Activated naive CD8-positive, alpha-beta T cell treated with anti-CD3 and anti-CD28 coated beads, Interleukin-2, amount 50 U/mL, for 16 hours (primary cell): ENCODE results near the gene ROGDI.
"Not testable (repeated sequence)": the region's sequence is repeated elsewhere in the genome, so short reads cannot be mapped to it uniquely, and the experiment has no call there.

ENCODE experiments used
- DNase-seq: peaks from one replicate; pipeline ENCODE4 v3.0.0-alpha.2; 2020; ENCODE audit warnings: low read depth, low spot score

The ROGDI gene

DNA sequence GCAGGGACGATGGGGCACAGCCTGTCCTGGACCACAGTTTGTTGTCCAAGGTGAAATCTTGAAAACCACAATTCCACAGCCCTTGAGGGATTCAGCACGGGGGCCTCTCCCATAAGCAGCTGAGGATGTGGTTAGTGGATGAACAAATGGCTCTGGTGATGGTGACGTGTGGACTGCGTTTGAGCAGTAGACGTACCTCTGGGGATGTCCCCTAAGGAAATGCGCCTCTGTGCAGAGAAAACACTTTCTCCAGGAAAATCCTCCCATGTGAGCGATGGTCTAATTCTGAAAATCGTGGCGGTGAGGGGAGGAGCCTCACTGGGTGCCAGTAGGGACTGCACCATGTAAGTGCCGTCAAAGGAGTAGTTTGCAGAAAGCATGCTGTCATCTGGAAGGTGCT is 11.6 kb downstream of the ROGDI start:
- no peak for DNase-seq

DNA sequence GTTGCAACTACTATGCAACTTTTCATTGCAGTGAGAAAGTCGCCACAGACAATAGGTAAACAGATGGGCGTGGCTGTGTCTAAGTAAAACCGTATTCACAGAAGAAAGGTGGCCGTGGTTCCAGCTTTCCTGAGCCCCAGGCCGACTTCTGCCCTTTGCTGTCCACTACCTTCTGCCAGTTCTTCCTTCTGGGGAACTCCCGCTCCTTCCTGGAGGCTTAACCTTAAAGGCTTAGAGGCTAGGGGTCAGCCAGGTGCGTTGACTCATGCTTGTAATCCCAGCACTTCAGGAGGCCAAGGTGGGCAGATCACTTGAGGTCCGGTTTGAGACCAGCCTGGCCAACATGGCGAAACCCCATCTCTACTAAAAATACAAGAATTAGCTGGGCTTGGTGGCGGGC is 12.2 kb downstream of the ROGDI start:
- DNase-seq = no peak

DNA sequence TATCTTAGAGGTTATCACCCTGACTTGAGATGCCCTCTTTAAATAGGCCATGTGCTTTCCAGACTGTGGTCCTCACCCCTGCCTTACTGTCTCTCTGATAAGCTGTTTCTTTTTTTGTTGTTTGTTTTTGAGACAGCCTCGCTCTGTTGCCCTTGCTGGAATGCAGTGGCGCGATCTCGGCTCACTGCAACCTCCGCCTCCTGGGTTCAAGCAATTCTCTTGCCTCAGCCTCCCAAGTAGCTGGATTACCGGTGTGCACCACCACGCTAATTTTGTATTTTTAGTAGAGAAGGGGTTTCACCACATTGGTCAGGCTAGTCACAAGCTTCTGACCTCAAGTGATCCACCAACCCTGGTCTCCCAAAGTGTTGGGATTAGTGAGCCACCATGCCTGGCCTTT is 13.5 kb downstream of the ROGDI start:
- DNase-seq = no peak

DNA sequence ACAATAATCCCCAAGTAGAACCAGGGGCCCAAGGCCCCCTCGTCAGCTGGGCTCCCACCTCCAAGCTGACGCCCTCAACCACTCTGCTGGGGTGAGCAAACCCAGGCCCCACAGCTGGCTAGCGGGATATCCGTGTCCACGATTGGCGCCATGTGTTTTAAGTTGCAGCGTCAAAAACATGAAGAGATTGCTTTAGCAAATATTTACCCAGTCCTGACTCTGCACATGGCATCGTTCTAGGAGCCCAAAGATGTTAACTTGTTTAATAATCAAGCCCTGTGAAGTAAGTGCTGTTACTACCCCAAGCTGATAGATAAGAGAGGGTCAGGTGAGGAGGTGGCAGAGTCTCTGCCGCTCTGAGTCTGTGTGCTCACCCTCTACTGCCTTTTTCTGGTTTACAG is 13.9 kb downstream of the ROGDI start:
- DNase-seq = no peak

DNA sequence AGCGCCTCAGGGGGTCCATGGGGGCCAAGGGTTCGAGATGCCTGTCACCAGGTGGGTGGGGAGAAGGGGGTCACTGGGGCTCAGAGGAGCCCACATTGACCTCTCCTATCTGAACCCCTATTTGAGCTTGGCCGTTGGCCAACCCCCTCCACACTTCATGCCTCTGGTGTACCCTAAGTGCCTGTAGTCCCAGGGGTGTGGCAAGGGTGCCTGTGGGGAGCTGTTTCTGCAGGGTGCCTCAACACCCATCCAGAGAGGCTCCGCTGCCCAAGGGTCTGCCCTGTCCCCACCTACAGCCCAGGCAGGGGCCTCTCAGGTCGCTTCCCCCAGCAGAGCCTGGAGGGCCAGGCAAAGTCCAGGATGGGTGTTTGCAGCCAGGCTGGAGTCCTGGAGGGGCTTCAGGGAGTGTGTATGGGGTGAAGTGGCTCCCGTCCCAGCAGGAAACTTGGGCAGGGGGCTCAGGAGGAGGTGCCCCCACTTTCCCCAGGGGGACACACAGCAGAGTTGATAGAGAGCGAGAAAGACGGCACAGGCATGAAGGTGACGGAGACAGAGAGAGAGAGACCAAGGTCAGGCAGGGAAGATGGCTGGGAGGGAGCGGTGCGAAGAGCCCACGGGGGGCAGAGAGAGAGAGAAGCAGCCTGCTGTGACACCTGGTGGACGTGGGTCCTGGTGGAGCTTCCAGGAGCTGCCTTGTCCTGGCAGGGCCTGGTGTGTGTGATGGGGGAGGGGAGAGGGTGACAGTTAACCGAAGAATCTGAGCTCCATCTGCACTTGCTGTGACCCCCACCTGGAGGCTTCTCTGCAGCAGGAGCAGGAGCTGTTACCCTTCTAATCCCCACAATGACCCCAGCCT is 14.6 kb downstream of the ROGDI start, which contains the start of gene SEPTIN12:
Gene SEPTIN12 (minus strand): TSS at position 719 of the 856 bp plus-strand sequence. CDS start 700 bp downstream, at position 19.
- no peak for DNase-seq

DNA sequence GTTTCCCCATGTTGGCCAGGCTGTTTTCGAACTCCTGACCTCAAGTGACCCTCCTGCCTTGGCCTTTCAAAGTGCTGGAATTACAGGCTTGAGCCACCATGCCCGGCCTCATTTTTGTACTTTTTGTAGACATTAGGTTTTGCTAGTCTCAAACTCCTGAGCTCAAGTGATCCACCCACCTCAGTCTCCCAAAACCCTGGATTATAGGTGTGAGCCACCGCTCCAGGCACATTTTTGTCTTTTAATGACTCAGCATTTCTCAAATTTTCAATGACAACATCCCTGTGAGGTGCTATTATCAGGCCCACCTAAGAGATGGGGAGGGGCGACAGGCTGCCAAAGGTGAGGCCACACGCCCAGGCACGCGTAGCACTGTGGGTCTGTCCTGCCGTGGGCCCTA is 15.4 kb downstream of the ROGDI start:
- no peak for DNase-seq

DNA sequence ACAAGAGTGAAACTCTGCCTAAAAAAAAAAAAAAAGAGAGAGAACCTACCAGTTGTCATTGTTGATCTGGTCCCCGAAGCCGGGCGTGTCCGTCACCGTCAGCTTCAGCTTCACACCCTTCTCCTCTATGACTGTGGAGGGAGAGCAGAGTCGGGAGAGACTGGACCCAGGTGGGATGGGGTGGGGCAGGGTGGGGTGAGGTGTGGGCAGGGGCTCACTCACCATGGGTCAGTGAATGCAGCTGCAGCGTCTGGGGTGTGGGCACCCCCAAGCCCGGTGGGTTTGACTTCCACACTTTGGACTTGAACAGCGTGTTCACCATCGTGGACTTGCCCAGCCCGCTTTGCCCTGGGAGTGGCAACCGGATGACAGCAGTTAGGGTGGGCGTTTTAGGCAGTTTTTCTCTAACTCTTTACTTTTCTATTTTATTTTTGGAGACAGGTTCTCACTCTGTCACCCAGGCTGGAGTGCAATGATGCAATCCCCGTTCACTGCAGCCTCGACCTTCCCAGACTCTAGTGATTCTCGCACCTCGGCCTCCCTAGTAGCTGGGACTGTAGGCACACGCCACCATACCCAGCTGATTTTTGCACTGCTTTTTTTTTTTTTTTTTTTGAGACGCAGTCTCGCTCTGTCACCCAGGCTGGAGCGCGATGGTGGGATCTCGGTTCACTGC is 16.5 kb downstream of the ROGDI start:
- DNase-seq = no peak

DNA sequence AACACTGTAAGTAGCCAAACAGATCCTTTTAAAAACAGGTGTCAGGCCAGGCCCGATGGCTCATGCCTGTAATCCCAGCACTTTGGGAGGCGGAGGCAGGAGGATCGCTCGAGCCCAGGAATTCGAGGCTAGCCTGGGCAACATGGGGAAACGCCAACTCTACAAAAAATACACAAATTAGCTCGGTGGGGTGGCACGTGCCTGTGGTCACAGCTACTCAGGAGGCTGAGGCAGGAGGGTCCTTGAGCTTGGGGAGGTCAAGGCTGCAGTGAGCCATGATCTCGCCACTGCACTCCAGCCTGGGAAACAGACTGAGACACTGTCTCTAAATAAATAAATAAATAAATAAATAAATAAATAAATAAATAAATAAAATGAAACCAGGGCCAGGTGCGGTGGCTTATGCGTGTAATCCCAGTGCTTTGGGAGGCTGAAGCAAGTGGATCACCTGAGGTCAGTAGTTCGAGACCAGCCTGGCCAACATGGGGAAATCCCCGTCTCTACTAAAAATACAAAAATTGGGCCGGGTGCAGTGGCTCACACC is 17.9 kb downstream of the ROGDI start:
- not testable (repeated sequence) for DNase-seq

DNA sequence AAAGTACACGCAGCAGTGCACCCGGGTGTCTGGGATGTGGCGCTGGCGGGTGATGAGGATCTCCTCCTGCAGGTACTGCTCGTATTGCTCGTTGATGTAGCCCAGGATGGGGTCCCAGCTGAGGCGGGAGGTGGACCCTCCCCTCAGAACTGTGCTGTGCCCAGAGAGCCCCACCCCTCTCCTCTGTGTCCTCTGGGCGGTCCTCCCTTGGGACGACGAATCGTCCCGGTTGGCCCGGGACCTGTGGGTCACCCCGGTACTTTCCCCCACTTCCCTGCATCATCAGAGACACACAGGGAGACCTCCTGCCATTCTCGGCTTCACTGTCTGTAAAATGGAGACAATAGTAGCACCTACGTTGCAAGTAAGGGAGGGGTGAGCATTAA is 18.5 kb downstream of the ROGDI start:
- DNase-seq = no peak

DNA sequence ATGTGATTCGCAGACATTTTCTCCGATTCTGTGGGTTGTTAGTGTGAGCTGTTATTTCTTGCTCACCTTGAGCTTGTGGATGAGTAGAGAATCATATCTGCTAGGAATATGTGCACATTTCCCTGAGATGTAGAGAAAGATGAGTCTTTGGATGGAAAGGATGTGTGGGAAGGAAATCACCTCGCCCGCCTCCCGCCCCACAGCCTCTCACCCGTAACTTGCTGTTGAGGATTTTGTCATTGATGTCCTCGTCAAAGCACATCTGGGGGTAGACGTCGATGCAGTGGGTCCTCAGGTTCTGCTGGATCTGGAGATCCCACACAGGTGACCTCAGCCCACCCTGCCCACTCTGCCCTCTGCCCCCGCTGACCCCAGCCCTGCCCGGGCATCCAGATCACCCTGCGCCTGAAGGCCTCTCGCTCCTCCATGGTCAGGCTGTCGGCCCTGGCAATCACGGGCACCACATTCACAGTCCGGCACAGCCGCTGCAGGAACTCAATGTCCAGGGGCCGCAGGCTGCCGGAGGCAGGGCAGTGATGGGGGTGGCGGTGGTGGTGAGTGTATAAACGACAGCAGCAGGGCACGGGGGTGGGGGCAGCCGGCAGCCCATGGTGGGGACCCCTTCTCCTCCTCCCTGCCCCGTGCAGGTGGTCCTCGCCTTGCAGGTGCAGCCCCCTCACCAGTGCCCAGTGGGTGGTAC is 19.0 kb downstream of the ROGDI start:
- DNase-seq = no peak

DNA sequence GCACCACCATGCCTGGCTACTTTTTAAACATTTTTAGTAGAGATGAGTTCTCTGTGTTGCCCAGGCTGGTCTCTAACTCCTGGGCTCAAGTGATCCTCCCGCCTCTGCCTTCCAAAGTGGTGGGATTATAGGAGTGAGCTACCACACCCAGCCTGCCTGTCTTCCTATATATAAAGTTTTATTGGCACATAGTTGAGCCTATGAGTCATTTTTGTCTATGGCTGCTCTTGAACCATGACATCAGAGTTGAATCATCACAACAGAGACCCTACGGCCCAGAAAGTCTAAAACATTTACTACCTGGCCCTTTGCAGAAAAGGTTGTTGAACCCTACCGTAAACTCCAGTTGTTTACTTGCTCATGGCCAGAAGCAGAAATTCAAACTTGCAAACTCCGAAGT is 22.2 kb downstream of the ROGDI start:
- DNase-seq = no peak

DNA sequence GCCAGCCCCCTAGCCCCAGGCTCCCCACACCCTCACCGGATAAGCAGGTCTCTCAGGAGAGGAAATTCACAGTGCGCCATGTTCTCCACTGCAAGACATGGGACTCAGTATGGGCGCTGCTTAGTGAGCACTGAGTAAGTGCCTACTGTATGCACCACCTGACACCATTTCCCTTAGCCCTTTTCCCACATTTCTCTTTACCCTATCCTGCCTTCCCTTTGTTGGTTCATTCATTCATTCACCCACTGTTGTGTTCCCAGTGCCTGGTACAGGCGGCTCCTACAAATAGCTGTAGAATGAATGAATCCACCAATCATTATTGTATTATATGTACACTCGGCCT is 24.4 kb downstream of the ROGDI start:
- DNase-seq = no peak

DNA sequence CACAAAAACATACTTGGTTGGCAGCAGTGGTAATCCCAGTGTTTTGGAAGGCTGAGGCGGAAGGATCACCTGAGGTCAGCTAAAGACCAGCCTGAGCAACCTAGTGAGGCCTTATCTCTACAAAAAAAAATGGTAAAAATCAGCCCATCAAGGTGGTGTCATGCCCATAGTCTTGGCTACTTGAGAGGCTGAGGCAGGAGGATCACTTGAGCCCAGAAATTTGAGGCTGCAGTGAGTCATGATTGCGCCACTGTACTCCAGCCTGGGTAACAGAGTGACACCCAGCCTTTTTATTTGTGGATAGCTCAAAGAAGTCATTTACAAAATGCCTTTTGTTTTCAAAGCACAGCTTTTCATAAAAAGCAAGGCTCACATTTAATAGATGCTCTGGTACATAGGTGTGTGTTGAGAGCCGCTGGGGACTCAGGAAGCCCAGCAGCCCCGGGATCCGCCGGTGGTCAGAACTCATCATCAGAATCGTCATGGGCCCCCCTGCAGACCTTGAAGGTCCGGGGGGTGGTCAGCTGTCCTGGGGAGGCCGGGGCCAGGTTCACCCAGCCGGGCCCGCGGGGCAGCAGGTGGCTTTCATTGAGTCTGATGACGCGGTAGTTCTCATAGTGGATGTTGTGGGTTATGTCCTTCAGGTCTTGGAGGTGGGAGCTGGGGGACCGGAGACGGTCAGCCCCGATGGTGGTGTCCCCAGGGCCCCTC is 24.9 kb downstream of the ROGDI start:
- DNase-seq = no peak

DNA sequence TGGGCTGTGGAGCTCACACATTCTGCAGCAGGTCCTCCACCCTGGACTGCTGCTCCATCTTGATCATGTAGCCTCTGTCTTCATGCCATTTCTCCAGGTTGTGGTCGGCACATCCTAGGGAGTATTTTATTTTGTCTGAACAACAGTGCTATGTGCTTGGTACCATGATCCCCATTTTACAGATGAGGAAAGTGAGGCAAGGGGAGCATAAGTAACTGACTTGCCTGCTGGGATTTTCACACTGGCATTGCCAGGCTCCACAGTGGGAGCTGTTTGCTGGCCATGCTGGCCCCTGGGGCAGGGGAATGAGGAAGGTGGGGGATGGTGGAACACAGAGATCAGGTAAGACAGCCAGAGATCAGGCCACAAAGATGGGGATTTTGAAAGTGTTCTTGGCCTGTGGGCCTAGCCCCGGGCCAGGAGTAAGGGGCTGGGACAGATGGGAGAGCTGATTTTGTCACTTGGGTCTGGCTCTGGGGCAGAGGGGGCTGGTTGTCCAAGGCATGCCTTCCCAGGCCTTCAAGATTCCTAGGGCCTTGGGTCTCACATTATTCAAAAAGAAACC is 26.2 kb downstream of the ROGDI start:
- DNase-seq = no peak

DNA sequence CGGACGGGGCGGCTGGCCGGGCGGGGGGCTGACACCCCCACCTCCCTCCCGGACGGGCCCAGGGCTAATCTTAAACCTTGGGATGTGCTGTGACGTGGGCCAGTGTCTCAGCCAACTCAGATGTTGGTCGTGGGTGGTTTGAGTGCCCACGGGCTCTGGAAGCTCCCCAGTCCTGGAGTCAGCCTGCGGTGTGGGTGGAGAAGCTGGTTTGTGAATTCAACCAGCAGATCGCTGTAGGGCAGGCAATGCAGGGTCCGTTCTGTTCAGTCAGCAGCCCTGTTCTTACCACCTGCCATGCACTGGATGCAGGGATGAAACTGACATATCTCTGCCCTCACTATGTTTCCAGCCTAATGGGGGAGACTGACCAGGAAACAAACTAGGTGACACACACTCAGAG is 27.4 kb downstream of the ROGDI start:
- DNase-seq = no peak

DNA sequence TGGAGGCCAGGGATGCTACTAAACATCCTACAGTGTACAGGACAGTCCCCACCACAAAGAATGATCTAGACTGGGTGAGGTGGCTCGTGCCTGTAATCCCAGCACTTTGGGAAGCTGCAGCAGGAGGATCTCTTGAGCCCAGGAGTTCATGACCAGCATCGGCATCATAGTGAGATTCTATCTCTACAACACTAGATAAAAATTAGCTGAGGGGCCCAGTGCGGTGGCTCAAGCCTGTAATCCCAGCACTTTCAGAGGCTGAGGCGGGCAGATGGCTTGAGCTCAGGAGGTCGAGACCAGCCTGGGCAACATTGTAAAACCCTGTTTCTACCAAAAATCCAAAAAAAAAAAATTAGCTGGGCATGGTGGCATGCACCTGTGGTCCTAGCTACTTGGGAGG is 30.1 kb downstream of the ROGDI start:
- DNase-seq = no peak

DNA sequence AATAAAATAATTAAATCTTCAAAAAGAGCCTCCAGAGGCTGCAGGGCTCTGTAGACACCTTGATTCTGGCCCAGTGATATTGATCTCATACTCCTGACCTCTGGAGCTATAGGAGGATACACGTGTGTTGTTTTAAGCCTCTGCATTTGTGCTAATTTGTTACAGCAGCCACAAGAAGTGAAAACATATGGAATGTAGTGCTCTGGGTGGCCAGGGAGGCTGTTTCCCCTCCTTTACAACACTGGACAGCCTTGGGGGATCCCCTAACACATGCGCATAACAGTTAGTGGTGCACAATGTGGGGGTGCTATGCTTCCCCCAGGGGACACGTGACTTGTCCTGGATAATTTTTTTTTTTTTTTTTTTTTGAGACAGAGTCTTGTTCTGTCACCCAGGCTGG is 30.8 kb downstream of the ROGDI start:
- DNase-seq = no peak

DNA sequence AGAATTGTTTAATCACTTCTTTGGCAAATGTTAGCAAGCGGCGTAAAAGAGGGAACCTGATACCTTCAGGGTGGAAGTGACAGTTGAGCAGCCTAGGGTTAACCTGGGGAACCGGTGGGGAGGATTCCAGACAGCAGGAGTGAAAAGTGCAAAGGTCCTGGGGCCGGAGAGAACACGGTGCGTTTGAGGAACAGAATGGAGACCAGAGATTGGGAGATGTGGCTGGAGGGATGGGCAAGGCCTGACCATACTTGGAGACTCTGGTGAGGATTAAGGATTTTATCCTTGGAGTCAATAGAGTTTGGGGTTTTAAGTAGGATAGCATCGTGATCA is 33.2 kb downstream of the ROGDI start:
- no peak for DNase-seq

DNA sequence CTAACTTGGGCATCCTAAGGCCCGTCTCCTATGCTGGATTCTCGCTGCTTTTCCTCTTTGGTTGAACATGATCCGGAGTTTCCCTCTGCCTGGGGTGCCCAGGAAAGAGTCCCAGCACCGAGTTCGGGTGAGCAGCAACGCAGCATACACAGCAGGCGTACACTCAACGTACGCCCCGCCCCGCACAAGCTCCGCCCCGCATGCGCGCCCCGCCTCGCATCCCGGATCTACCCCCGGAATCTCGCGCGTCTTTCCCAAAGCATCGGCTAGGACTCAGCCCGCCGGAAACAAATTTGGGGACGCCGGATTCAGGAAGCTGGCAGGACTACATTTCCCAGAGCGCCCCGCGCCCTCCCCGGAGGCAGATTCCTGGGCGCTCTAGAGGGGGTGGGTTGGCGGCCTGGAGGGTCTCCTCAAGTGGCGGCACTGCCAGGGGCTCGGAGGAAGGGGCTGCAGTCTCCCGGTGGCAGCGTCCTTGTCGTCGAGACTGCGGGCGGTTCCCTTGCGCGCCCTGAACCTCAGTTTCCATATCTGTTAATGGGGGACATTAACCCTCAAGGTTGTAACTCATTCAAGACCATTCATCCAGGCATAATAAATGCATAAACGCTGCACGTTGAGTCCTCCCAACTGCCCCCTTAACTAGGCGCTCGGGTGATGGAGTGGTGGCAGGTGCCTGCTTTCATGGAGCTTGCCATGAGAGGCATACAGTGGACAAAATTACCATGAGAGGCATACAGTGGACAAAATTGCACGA is 33.7 kb downstream of the ROGDI start:
- DNase-seq = peak; percentile 75

DNA sequence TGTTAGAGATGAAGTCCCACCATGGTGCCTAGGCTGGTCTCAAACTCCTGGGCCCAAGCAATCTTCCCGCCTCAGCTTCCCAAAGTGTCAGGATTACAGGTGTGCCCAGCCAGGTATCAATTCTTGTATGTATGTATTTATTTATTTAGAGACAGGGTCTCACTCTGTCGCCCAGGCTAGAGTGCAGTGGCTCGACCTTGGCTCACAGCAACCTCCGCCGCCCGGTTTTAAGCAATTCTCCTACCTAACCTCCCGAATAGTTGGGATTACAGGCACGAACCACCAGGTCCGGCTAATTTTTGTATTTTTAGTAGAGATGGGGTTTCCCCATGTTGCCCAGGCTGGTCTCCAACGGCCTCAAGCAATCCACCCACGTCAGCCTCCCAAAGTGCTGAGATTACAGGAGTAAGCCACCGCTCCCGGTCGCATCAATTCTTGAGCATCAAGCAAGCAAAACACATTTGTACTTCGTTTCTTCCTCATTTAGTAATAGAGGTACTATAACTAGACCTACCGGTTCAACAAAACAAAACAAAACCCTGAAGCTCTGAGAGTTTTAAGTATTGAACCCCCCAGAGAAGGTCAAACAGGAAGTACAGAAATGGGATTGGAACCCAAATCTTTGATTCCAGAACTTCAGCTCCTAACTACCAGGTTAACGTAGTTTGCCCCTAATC is 34.4 kb downstream of the ROGDI start:
- DNase-seq = no peak
